ENCODE data around the gene GBP3. TPM values are rescaled to one million over a fixed set of nuclear protein-coding genes. Genes with fewer than 3 reads are reported as not detected.

The GBP3 gene
- total RNA-seq, 1 donor from 2014 or later = 28.5 TPM

- DNase-seq (ENCODE audit: low spot score in 2 of 2) = no peak
- Histone ChIP-seq H3K9me3 (no peaks in the 10 kb centered on the region), H3K27ac (no peak overlapping the region), H3K4me3 (no peak overlapping the region), H3K27me3 (no peaks in the 10 kb centered on the region), H3K36me3 (peaks cover 31 to 49% of the 10 kb centered on the region in 2 donors), H3K4me1 (no peaks in the 10 kb centered on the region)
- TF ChIP-seq CTCF (IDR thresholded peaks at IDR 0.05) = no peak
- intact Hi-C loops (cut with DNase I) = no loop called here
These were observed 61.6 kb downstream of the GBP3 start for GRCh38 chr1:88961081-88961480.

Other genes starting within 250 kb of the GBP3 start
- 13.7 TPM for gene GTF2B, start 131.3 kb downstream of the GBP3 start, total RNA-seq
- gene KYAT3, start 30.2 kb downstream of the GBP3 start, total RNA-seq = 9.3 TPM
- gene RBMXL1, start 30.2 kb downstream of the GBP3 start, total RNA-seq = 11.5 TPM
- gene GBP1, start 42.3 kb upstream of the GBP3 start, total RNA-seq = 59.7 TPM
- gene GBP2, start 103.2 kb upstream of the GBP3 start, total RNA-seq = 72.9 TPM
- gene GBP7, start 153.1 kb upstream of the GBP3 start, total RNA-seq = not detected
- gene GBP4, start 176.1 kb upstream of the GBP3 start, total RNA-seq = 6.6 TPM
- gene GBP5, start 250.0 kb upstream of the GBP3 start, total RNA-seq = not detected